Keratinocyte (primary cell): ENCODE data around the gene HNRNPM.

Experiments used
- EZH2 ChIP-seq: IDR thresholded peaks from one replicate; pipeline ENCODE4 v1.6.1; 2012; ENCODE audit warnings: inconsistent platforms, mild to moderate bottlenecking, low read length, moderate library complexity
- TF ChIP-seq, protein P1 (sequence below), 3 experiments: IDR thresholded peaks in 1 of 3; conservative IDR thresholded peaks in 1 of 3; optimal IDR thresholded peaks in 1 of 3; 2 replicates in 2 of 3; 3 replicates in 1 of 3; pipeline versions ENCODE3 to v1.5.1; 2011; ENCODE audit warnings: low read length in 3 of 3, mild to moderate bottlenecking in 3 of 3, moderate library complexity in 2 of 3, control low read depth in 1 of 3, inconsistent platforms in 1 of 3; ENCODE audit not compliant: insufficient read depth in 2 of 3; ENCODE audit errors: extremely low read depth in 1 of 3

- TF ChIP-seq EZH2 = no peak
- TF ChIP-seq, protein P1, sequence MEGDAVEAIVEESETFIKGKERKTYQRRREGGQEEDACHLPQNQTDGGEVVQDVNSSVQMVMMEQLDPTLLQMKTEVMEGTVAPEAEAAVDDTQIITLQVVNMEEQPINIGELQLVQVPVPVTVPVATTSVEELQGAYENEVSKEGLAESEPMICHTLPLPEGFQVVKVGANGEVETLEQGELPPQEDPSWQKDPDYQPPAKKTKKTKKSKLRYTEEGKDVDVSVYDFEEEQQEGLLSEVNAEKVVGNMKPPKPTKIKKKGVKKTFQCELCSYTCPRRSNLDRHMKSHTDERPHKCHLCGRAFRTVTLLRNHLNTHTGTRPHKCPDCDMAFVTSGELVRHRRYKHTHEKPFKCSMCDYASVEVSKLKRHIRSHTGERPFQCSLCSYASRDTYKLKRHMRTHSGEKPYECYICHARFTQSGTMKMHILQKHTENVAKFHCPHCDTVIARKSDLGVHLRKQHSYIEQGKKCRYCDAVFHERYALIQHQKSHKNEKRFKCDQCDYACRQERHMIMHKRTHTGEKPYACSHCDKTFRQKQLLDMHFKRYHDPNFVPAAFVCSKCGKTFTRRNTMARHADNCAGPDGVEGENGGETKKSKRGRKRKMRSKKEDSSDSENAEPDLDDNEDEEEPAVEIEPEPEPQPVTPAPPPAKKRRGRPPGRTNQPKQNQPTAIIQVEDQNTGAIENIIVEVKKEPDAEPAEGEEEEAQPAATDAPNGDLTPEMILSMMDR (optimal IDR thresholded peaks at IDR 0.05 in 1 of 3, IDR thresholded peaks at IDR 0.05 in 1 of 3, conservative IDR thresholded peaks at IDR 0.05 in 1 of 3; ENCODE audit: extremely low read depth in 1 of 3, insufficient read depth in 2 of 3, low read length in 3 of 3) = no peak
These were observed 17.8 kb downstream of the HNRNPM start for GRCh38 chr19:8462571-8462970.
